NT2/D1 (cell line): ENCODE measurements around the gene CYB561D1.
A peak's percentile ranks its signal among the peaks of the same experiment; 100 is the strongest.

ENCODE experiments used
- DNase-seq: peaks from one replicate; pipeline ENCODE4 v3.0.0-alpha.2; 2011; ENCODE audit warnings: low read depth, low spot score
- H3K27me3 ChIP-seq: 2 replicates; pipeline ENCODE4 v1.6.0; 2011; ENCODE audit warnings: mild to moderate bottlenecking; ENCODE audit not compliant: insufficient read length, insufficient read depth
- H3K36me3 ChIP-seq: 2 replicates; pipeline ENCODE4 v1.6.1; 2011; ENCODE audit warnings: mild to moderate bottlenecking, low read length, mixed read lengths; ENCODE audit not compliant: insufficient read depth, insufficient read length
- H3K4me1 ChIP-seq: 2 replicates; pipeline ENCODE4 v1.5.1; 2011; ENCODE audit not compliant: insufficient read depth, insufficient read length
- H3K4me3 ChIP-seq: 2 replicates; pipeline ENCODE4 v1.5.1; 2011; ENCODE audit warnings: low read depth; ENCODE audit not compliant: insufficient read length
- H3K9ac ChIP-seq: 2 replicates; pipeline ENCODE4 v1.6.0; 2011; ENCODE audit warnings: low read depth; ENCODE audit not compliant: insufficient read length
- H3K9me3 ChIP-seq: 2 replicates; pipeline ENCODE4 v1.5.1; 2011; ENCODE audit warnings: mild to moderate bottlenecking, low read length; ENCODE audit not compliant: insufficient read depth
- SUZ12 ChIP-seq: IDR thresholded peaks from 2 replicates; pipeline ENCODE4 v1.6.1; 2011; ENCODE audit not compliant: insufficient read length, insufficient read depth; ENCODE audit errors: extremely low read depth
- YY1 ChIP-seq: IDR thresholded peaks from 2 replicates; pipeline ENCODE4 v1.6.1; 2011; ENCODE audit not compliant: insufficient read length, insufficient read depth
- ZNF274 ChIP-seq: IDR thresholded peaks from 2 replicates; pipeline ENCODE4 v1.6.1; 2011; ENCODE audit warnings: mild to moderate bottlenecking, low read depth, low read length

The CYB561D1 gene

GRCh38 chr1:109532365-109533136 lies 38.7 kb downstream of the CYB561D1 start:
- no peaks in the 10 kb centered on the region for H3K9me3 ChIP-seq
- no peak overlapping the region for H3K4me3 ChIP-seq
- no peaks in the 10 kb centered on the region for H3K36me3 ChIP-seq
- peak; percentile 77 for DNase-seq
- peaks cover 13% of the 10 kb centered on the region for H3K27me3 ChIP-seq
- TF ChIP-seq ZNF274 (no peak), SUZ12 (no peak), YY1 (no peak)
- H3K4me1 ChIP-seq, result peaks cover 13% of the 10 kb centered on the region
- peak overlapping the region; percentile 17 for H3K9ac ChIP-seq

GRCh38 chr1:109534307-109534858 lies 40.5 kb downstream of the CYB561D1 start:
- H3K36me3 ChIP-seq, result no peaks in the 10 kb centered on the region
- H3K9ac ChIP-seq, result no peak overlapping the region
- H3K4me1 ChIP-seq, result peaks cover 16% of the 10 kb centered on the region
- no peaks in the 10 kb centered on the region for H3K9me3 ChIP-seq
- no peak for DNase-seq
- peaks cover 12% of the 10 kb centered on the region for H3K27me3 ChIP-seq
- no peak for TF ChIP-seq YY1
- TF ChIP-seq SUZ12, result no peak
- no peak for TF ChIP-seq ZNF274
- H3K4me3 ChIP-seq, result no peak overlapping the region

- no peak overlapping the region for H3K9ac ChIP-seq
- H3K4me3 ChIP-seq, result no peak overlapping the region
- no peaks in the 10 kb centered on the region for H3K36me3 ChIP-seq
- no peaks in the 10 kb centered on the region for H3K9me3 ChIP-seq
- peaks cover 19% of the 10 kb centered on the region for H3K4me1 ChIP-seq
- H3K27me3 ChIP-seq, result peaks cover 12% of the 10 kb centered on the region
- DNase-seq, result no peak
- no peak for TF ChIP-seq YY1
- no peak for TF ChIP-seq SUZ12
- TF ChIP-seq ZNF274, result no peak
Observed at GRCh38 chr1:109535481-109535880, 41.6 kb downstream of the CYB561D1 start.

GRCh38 chr1:109535971-109536491 lies 42.1 kb downstream of the CYB561D1 start:
- Histone ChIP-seq H3K9ac (no peak overlapping the region), H3K36me3 (no peaks in the 10 kb centered on the region), H3K4me3 (no peak overlapping the region), H3K9me3 (no peaks in the 10 kb centered on the region), H3K27me3 (peaks cover 7% of the 10 kb centered on the region), H3K4me1 (peaks cover 20% of the 10 kb centered on the region)
- DNase-seq, result no peak
- no peak for TF ChIP-seq SUZ12
- TF ChIP-seq YY1, result no peak
- TF ChIP-seq ZNF274, result no peak

- no peak for DNase-seq
- TF ChIP-seq SUZ12 (no peak), ZNF274 (no peak), YY1 (no peak)
Observed at GRCh38 chr1:109537450-109538178, 43.7 kb downstream of the CYB561D1 start.

GRCh38 chr1:109538827-109539555 lies 45.1 kb downstream of the CYB561D1 start:
- Histone ChIP-seq H3K9ac (no peak overlapping the region), H3K4me1 (peaks cover 13% of the 10 kb centered on the region), H3K36me3 (no peaks in the 10 kb centered on the region), H3K27me3 (no peaks in the 10 kb centered on the region), H3K4me3 (no peak overlapping the region), H3K9me3 (no peaks in the 10 kb centered on the region)
- TF ChIP-seq YY1, result no peak
- TF ChIP-seq SUZ12, result no peak
- TF ChIP-seq ZNF274, result no peak
- DNase-seq, result no peak

More at GRCh38 chr1:109537450-109538178, 43.7 kb downstream of the CYB561D1 start:
- Histone ChIP-seq H3K4me3 (no peak overlapping the region), H3K9me3 (no peaks in the 10 kb centered on the region), H3K4me1 (peaks cover 15% of the 10 kb centered on the region), H3K9ac (no peak overlapping the region), H3K27me3 (no peaks in the 10 kb centered on the region), H3K36me3 (no peaks in the 10 kb centered on the region)

GRCh38 chr1:109539676-109540075 lies 45.8 kb downstream of the CYB561D1 start, which contains the start of gene GPR61:
Gene GPR61 (plus strand): TSS chr1:109539872. CDS start chr1:109543023, 3,151 bp downstream.
- DNase-seq, result no peak
- H3K27me3 ChIP-seq, result no peaks in the 10 kb centered on the region
- H3K9me3 ChIP-seq, result no peaks in the 10 kb centered on the region
- H3K9ac ChIP-seq, result peak within 1 kb of the TSS; percentile 46
- TF ChIP-seq SUZ12 (no peak), ZNF274 (no peak), YY1 (no peak)
- no peaks in the 10 kb centered on the region for H3K36me3 ChIP-seq
- H3K4me1 ChIP-seq, result peaks cover 16% of the 10 kb centered on the region
- peak within 1 kb of the TSS; percentile 16 for H3K4me3 ChIP-seq
